Measurements from ENCODE around the gene APPL1.

Gene APPL1

GRCh38 chr3:57227930-57228751, 612 bp downstream of the APPL1 start:
- Histone ChIP-seq H3K4me3 (ENCODE audit: extremely low read depth, insufficient read depth, low read length, poor library complexity, severe bottlenecking) (peak overlapping the region; percentile 73), H3K9me3 (ENCODE audit: control insufficient read depth, low read length) (no peaks in the 10 kb centered on the region), H3K4me1 (ENCODE audit: control insufficient read depth, insufficient read depth, low read length, poor library complexity, severe bottlenecking) (peaks cover 15% of the 10 kb centered on the region), H3K36me3 (ENCODE audit: control insufficient read depth, insufficient read depth, low read length) (no peaks in the 10 kb centered on the region), H3K27ac (ENCODE audit: low read depth, low read length, severe bottlenecking) (peak overlapping the region; percentile 29)
- 0 to 1% methylated on average over 53 to 55 of the region's 70 CpGs for WGBS, 2 experiments (ENCODE audit: insufficient coverage in 2 of 2)

GRCh38 chr3:57230006-57230405, 2.5 kb downstream of the APPL1 start:
- no peak overlapping the region for H3K4me3 ChIP-seq (ENCODE audit: extremely low read depth, insufficient read depth, low read length, poor library complexity, severe bottlenecking)
- no peaks in the 10 kb centered on the region for H3K36me3 ChIP-seq (ENCODE audit: control insufficient read depth, insufficient read depth, low read length)
- 100% methylated on average over 1 of the region's 2 CpGs; no CpG with 5 or more reads in 1 of the 2 experiments for WGBS, 2 experiments (ENCODE audit: insufficient coverage in 2 of 2)
- H3K4me1 ChIP-seq (ENCODE audit: control insufficient read depth, insufficient read depth, low read length, poor library complexity, severe bottlenecking), result peaks cover 15% of the 10 kb centered on the region
- H3K9me3 ChIP-seq (ENCODE audit: control insufficient read depth, low read length), result no peaks in the 10 kb centered on the region
- H3K27ac ChIP-seq (ENCODE audit: low read depth, low read length, severe bottlenecking), result no peak overlapping the region

GRCh38 chr3:57233799-57234198, 6.3 kb downstream of the APPL1 start:
- no peak overlapping the region for H3K4me3 ChIP-seq (ENCODE audit: extremely low read depth, insufficient read depth, low read length, poor library complexity, severe bottlenecking)
- H3K27ac ChIP-seq (ENCODE audit: low read depth, low read length, severe bottlenecking), result no peak overlapping the region
- H3K36me3 ChIP-seq (ENCODE audit: control insufficient read depth, insufficient read depth, low read length), result peaks cover 10% of the 10 kb centered on the region
- no CpG with 5 or more reads among the region's 2 CpGs for WGBS, 2 experiments (ENCODE audit: insufficient coverage in 2 of 2)
- H3K4me1 ChIP-seq (ENCODE audit: control insufficient read depth, insufficient read depth, low read length, poor library complexity, severe bottlenecking), result peaks cover 9% of the 10 kb centered on the region
- no peaks in the 10 kb centered on the region for H3K9me3 ChIP-seq (ENCODE audit: control insufficient read depth, low read length)

- WGBS, 2 experiments (ENCODE audit: insufficient coverage in 2 of 2), result 98 to 100% methylated on average over 5 to 7 of the region's 13 CpGs
- Histone ChIP-seq H3K4me3 (ENCODE audit: extremely low read depth, insufficient read depth, low read length, poor library complexity, severe bottlenecking) (no peak overlapping the region), H3K36me3 (ENCODE audit: control insufficient read depth, insufficient read depth, low read length) (peaks cover 15% of the 10 kb centered on the region), H3K9me3 (ENCODE audit: control insufficient read depth, low read length) (no peaks in the 10 kb centered on the region), H3K27ac (ENCODE audit: low read depth, low read length, severe bottlenecking) (no peak overlapping the region), H3K4me1 (ENCODE audit: control insufficient read depth, insufficient read depth, low read length, poor library complexity, severe bottlenecking) (no peaks in the 10 kb centered on the region)
These were observed 7.4 kb downstream of the APPL1 start for GRCh38 chr3:57234613-57235575.

GRCh38 chr3:57244946-57245345, 17.4 kb downstream of the APPL1 start:
- H3K27ac ChIP-seq (ENCODE audit: low read depth, low read length, severe bottlenecking), result no peak overlapping the region
- no peaks in the 10 kb centered on the region for H3K9me3 ChIP-seq (ENCODE audit: control insufficient read depth, low read length)
- WGBS, 2 experiments (ENCODE audit: insufficient coverage in 2 of 2), result 100% methylated on average over 1 of the region's 2 CpGs; no CpG with 5 or more reads in 1 of the 2 experiments
- peaks cover 62% of the 10 kb centered on the region for H3K36me3 ChIP-seq (ENCODE audit: control insufficient read depth, insufficient read depth, low read length)
- peaks cover 6% of the 10 kb centered on the region for H3K4me1 ChIP-seq (ENCODE audit: control insufficient read depth, insufficient read depth, low read length, poor library complexity, severe bottlenecking)
- H3K4me3 ChIP-seq (ENCODE audit: extremely low read depth, insufficient read depth, low read length, poor library complexity, severe bottlenecking), result no peak overlapping the region

- no CpG with 5 or more reads among the region's 1 CpG for WGBS, 2 experiments (ENCODE audit: insufficient coverage in 2 of 2)
- Histone ChIP-seq H3K9me3 (ENCODE audit: control insufficient read depth, low read length) (no peaks in the 10 kb centered on the region), H3K4me3 (ENCODE audit: extremely low read depth, insufficient read depth, low read length, poor library complexity, severe bottlenecking) (no peak overlapping the region), H3K27ac (ENCODE audit: low read depth, low read length, severe bottlenecking) (no peak overlapping the region), H3K4me1 (ENCODE audit: control insufficient read depth, insufficient read depth, low read length, poor library complexity, severe bottlenecking) (no peaks in the 10 kb centered on the region), H3K36me3 (ENCODE audit: control insufficient read depth, insufficient read depth, low read length) (peaks cover 37% of the 10 kb centered on the region)
These were observed 24.9 kb downstream of the APPL1 start for GRCh38 chr3:57252404-57252803.

DNA sequence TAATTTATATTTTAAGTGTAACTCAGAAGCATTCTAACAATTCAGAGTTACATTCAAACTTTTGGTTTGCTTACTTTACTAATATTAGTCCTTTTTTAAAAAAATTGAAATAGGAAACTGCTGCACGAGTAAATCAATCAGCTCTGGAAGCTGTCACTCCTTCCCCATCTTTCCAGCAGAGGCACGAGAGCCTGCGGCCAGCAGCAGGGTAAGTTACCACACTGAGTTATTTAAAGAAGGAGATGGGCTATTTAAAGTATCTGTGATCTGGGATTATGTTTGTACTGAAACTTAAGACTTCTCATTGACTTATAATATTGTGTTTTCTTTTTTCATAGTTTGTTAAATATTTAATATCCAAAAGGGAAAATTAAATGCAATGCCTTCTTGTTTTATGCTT, 29.3 kb downstream of the APPL1 start:
- H3K4me1 ChIP-seq (ENCODE audit: control insufficient read depth, insufficient read depth, low read length, poor library complexity, severe bottlenecking), result no peaks in the 10 kb centered on the region
- no CpG with 5 or more reads among the region's 3 CpGs for WGBS, 2 experiments (ENCODE audit: insufficient coverage in 2 of 2)
- no peak overlapping the region for H3K27ac ChIP-seq (ENCODE audit: low read depth, low read length, severe bottlenecking)
- no peak overlapping the region for H3K4me3 ChIP-seq (ENCODE audit: extremely low read depth, insufficient read depth, low read length, poor library complexity, severe bottlenecking)
- H3K36me3 ChIP-seq (ENCODE audit: control insufficient read depth, insufficient read depth, low read length), result peaks cover 46% of the 10 kb centered on the region
- no peaks in the 10 kb centered on the region for H3K9me3 ChIP-seq (ENCODE audit: control insufficient read depth, low read length)

- Histone ChIP-seq H3K9me3 (ENCODE audit: control insufficient read depth, low read length) (no peaks in the 10 kb centered on the region), H3K27ac (ENCODE audit: low read depth, low read length, severe bottlenecking) (no peak overlapping the region), H3K36me3 (ENCODE audit: control insufficient read depth, insufficient read depth, low read length) (peaks cover 53% of the 10 kb centered on the region), H3K4me3 (ENCODE audit: extremely low read depth, insufficient read depth, low read length, poor library complexity, severe bottlenecking) (no peak overlapping the region), H3K4me1 (ENCODE audit: control insufficient read depth, insufficient read depth, low read length, poor library complexity, severe bottlenecking) (no peaks in the 10 kb centered on the region)
These were observed 30.1 kb downstream of the APPL1 start for GRCh38 chr3:57257678-57258077.

GRCh38 chr3:57261119-57261518, 33.6 kb downstream of the APPL1 start:
- H3K9me3 ChIP-seq (ENCODE audit: control insufficient read depth, low read length), result no peaks in the 10 kb centered on the region
- H3K4me1 ChIP-seq (ENCODE audit: control insufficient read depth, insufficient read depth, low read length, poor library complexity, severe bottlenecking), result no peaks in the 10 kb centered on the region
- no peak overlapping the region for H3K27ac ChIP-seq (ENCODE audit: low read depth, low read length, severe bottlenecking)
- peaks cover 75% of the 10 kb centered on the region for H3K36me3 ChIP-seq (ENCODE audit: control insufficient read depth, insufficient read depth, low read length)
- no peak overlapping the region for H3K4me3 ChIP-seq (ENCODE audit: extremely low read depth, insufficient read depth, low read length, poor library complexity, severe bottlenecking)
- WGBS, 2 experiments (ENCODE audit: insufficient coverage in 2 of 2), result 86% methylated on average over 2 of the region's 4 CpGs; no CpG with 5 or more reads in 1 of the 2 experiments

DNA sequence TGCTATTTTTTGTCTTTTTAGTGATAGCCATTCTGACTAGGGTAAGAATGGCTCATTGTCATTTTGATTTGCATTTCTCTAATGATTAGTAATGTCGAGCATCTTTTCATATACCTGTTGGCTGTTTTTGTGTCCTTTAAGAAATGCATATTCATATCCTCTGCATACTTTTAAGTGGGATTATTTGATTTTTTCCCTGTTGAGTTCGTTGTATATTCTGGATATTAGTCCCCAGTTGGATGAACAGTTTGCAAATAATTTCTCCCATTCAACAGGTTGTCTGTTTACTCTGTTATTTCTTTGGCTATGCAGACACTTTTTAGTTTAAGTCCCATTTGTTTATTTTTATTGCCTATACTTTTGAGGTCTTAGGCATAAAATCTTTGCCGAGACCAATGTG, 34.4 kb downstream of the APPL1 start:
- peaks cover 80% of the 10 kb centered on the region for H3K36me3 ChIP-seq (ENCODE audit: control insufficient read depth, insufficient read depth, low read length)
- H3K27ac ChIP-seq (ENCODE audit: low read depth, low read length, severe bottlenecking), result no peak overlapping the region
- H3K9me3 ChIP-seq (ENCODE audit: control insufficient read depth, low read length), result no peaks in the 10 kb centered on the region
- no peak overlapping the region for H3K4me3 ChIP-seq (ENCODE audit: extremely low read depth, insufficient read depth, low read length, poor library complexity, severe bottlenecking)
- H3K4me1 ChIP-seq (ENCODE audit: control insufficient read depth, insufficient read depth, low read length, poor library complexity, severe bottlenecking), result no peaks in the 10 kb centered on the region
- WGBS, 2 experiments (ENCODE audit: insufficient coverage in 2 of 2), result 100% methylated on average over 1 of the region's 3 CpGs; no CpG with 5 or more reads in 1 of the 2 experiments

Measured in mesodermal cell (in vitro differentiated cells).